HepG2 (cell line): ENCODE results near the gene SP1. TPM values are rescaled to one million over a fixed set of nuclear protein-coding genes. Genes with fewer than 3 reads are reported as not detected.

Experiments
- FOXA1 ChIP-seq, 2 experiments: fragments of 450-650 bp in 1 of 2; sonication (generic) in 1 of 2; formaldehyde crosslinking in 1 of 2; IDR thresholded peaks; 2 replicates each; pipeline versions ENCODE4 v1.4.0 to v1.6.1; 2016 to 2020; ENCODE audit warnings: missing genetic modification reagents in 1 of 2
- GABPA ChIP-seq, 2 experiments: IDR thresholded peaks; 2 replicates each; pipeline ENCODE4 v1.6.1; 2011 to 2016; ENCODE audit warnings: low read depth in 2 of 2, low read length in 1 of 2, missing biosample characterization in 1 of 2, missing genetic modification characterization in 1 of 2
- GTF2F1 ChIP-seq: fragments of 150-350 bp; IDR thresholded peaks from 2 replicates; pipeline ENCODE4 v1.6.1; 2014; ENCODE audit warnings: low read length
- NKX3-1 ChIP-seq: sonication (generic); formaldehyde crosslinking; IDR thresholded peaks from 2 replicates; pipeline ENCODE4 v1.5.0; 2020; ENCODE audit warnings: missing genetic modification reagents
- POGZ ChIP-seq: sonication (generic); formaldehyde crosslinking; IDR thresholded peaks from 2 replicates; pipeline ENCODE4 v1.4.0; 2020; ENCODE audit warnings: mild to moderate bottlenecking, missing genetic modification reagents
- SIN3A ChIP-seq: IDR thresholded peaks from 2 replicates; pipeline ENCODE4 v1.6.1; 2011; ENCODE audit warnings: low read depth, mild to moderate bottlenecking, control low read depth, low read length, borderline replicate concordance
- SP2 ChIP-seq: sonication (generic); formaldehyde crosslinking; IDR thresholded peaks from 2 replicates; pipeline ENCODE4 v1.5.1; 2020; ENCODE audit warnings: mild to moderate bottlenecking, missing genetic modification reagents
- SP5 ChIP-seq: IDR thresholded peaks from 2 replicates; pipeline ENCODE4 v1.6.1; 2016; ENCODE audit warnings: low read depth, borderline replicate concordance
- TBX3 ChIP-seq: fragments of 450-650 bp; IDR thresholded peaks from 2 replicates; pipeline ENCODE4 v1.6.1; 2017; ENCODE audit warnings: antibody characterized with exemption, mild to moderate bottlenecking, inconsistent platforms, borderline replicate concordance
- THAP11 ChIP-seq: IDR thresholded peaks from 2 replicates; pipeline ENCODE4 v1.6.1; 2016; ENCODE audit warnings: missing biosample characterization, missing genetic modification reagents
- ZFP1 ChIP-seq: IDR thresholded peaks from 2 replicates; pipeline ENCODE4 v1.6.1; 2016
- ZFP82 ChIP-seq: sonication (generic); formaldehyde crosslinking; IDR thresholded peaks from 2 replicates; pipeline ENCODE4 v1.5.1; 2020; ENCODE audit warnings: mild to moderate bottlenecking, missing genetic modification reagents, borderline replicate concordance
- ZNF205 ChIP-seq: IDR thresholded peaks from 2 replicates; pipeline ENCODE4 v1.6.1; 2018; ENCODE audit warnings: missing biosample characterization, missing genetic modification reagents
- ZNF232 ChIP-seq: sonication (generic); formaldehyde crosslinking; IDR thresholded peaks from 2 replicates; pipeline ENCODE4 v1.4.0; 2020; ENCODE audit warnings: missing genetic modification reagents, borderline replicate concordance
- ZNF24 ChIP-seq: fragments of 450-650 bp; IDR thresholded peaks from 2 replicates; pipeline ENCODE4 v1.6.1; 2017; ENCODE audit warnings: antibody characterized with exemption, mild to moderate bottlenecking
- ZNF749 ChIP-seq: sonication (generic); formaldehyde crosslinking; IDR thresholded peaks from 2 replicates; pipeline ENCODE4 v1.8.0; 2022; ENCODE audit warnings: mild to moderate bottlenecking, missing genetic modification reagents, moderate library complexity, borderline replicate concordance
- ZSCAN25 ChIP-seq: sonication (generic); formaldehyde crosslinking; IDR thresholded peaks from 2 replicates; pipeline ENCODE4 v1.8.0; 2022; ENCODE audit warnings: mild to moderate bottlenecking, missing genetic modification reagents
- polyA plus RNA-seq, 8 experiments: library from polyadenylated mRNA; depleted of rRNA in 3 of 8; stranded (reverse) in 7 of 8; unstranded in 1 of 8; fragments of >200 nt; fragmentation: Illumina TruSeq in 4 of 8; extraction: Trizol in 4 of 8; gene quantifications; 2 replicates each; pipeline versions ENCODE4 v1.2.1 to v1.2.3, GENCODE V29; 2011 to 2016; ENCODE audit warnings: low read depth in 4 of 8, missing spikeins in 1 of 8, mixed read lengths in 1 of 8; ENCODE audit not compliant: insufficient read depth in 1 of 8
- total RNA-seq, 5 experiments: library from RNA; depleted of rRNA; stranded (reverse); fragments of >200 nt; fragmentation: Illumina TruSeq; extraction: Trizol; gene quantifications; 2 replicates each; pipeline ENCODE4 v1.2.3, GENCODE V29; 2016; ENCODE audit warnings: low read depth in 1 of 5
- TF ChIP-seq, protein P1 (sequence below): sonication (generic); formaldehyde crosslinking; IDR thresholded peaks from 2 replicates; pipeline ENCODE4 v1.5.0; 2020; ENCODE audit warnings: missing genetic modification reagents
- TF ChIP-seq, protein P2 (sequence below), 2 experiments: sonication (generic) in 1 of 2; formaldehyde crosslinking in 1 of 2; IDR thresholded peaks; 2 replicates each; pipeline versions ENCODE4 v1.4.0 to v1.6.1; 2018 to 2020; ENCODE audit warnings: missing genetic modification reagents in 2 of 2, borderline replicate concordance in 1 of 2, low read depth in 1 of 2, mild to moderate bottlenecking in 1 of 2, missing biosample characterization in 1 of 2
- TF ChIP-seq, protein P3 (sequence below): sonication (generic); formaldehyde crosslinking; IDR thresholded peaks from 2 replicates; pipeline ENCODE4 v1.5.0; 2020; ENCODE audit warnings: missing genetic modification reagents
- TF ChIP-seq, protein P4 (sequence below): sonication (generic); formaldehyde crosslinking; IDR thresholded peaks from 2 replicates; pipeline ENCODE4 v1.4.0; 2020; ENCODE audit warnings: missing genetic modification reagents
- TF ChIP-seq, protein P5 (sequence below): sonication (generic); formaldehyde crosslinking; IDR thresholded peaks from 2 replicates; pipeline ENCODE4 v1.8.0; 2022; ENCODE audit warnings: missing genetic modification reagents, mild to moderate bottlenecking, inconsistent platforms, borderline replicate concordance
- TF ChIP-seq, protein P6 (sequence below): IDR thresholded peaks from 2 replicates; pipeline ENCODE4 v1.6.1; 2016

The SP1 gene
- total and polyA plus RNA-seq, 2 of the 13 experiments (the other 11 are each of a cell fraction or from before 2014, with no cell fraction given), result 26.5 to 27.5 TPM

DNA sequence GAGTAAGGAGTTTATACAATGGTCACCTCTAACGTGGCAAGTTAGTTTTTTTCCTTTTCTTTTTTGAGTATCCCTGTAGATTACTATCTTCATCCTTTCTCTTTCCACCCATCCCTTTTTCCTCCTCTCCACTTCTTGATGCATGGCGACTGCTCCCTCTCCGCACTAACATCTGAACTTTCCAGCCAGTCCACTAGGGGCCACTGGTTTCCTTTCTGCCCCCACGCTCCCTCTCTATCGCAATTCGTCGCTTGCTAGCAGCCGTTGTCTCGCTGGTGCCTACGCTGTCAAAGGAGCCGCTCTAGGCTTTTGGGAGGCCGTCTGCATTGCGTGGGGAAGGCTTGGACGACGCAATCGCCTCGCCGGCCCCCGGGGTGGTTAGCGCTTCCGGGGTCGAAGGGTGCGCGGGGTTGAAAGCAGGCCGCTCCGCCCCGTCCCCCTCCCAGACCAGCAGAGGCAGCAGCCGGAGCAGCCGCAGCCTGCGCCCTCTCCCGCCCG is 71.7 kb downstream of the SP1 start, which contains the start of gene PCBP2 (continued):
- TF ChIP-seq GABPA (IDR thresholded peaks at IDR 0.05; ENCODE audit: low read depth, low read length) (peak; percentile 88), GABPA (CRISPR knock-in tag; IDR thresholded peaks at IDR 0.05; ENCODE audit: low read depth) (peak; percentile 94), ZSCAN25 (CRISPR knock-in tag) (no peak), SIN3A (peak; percentile 49; the same call in 1 of the 2 replicates), ZNF24 (0 out of 2 replicates have a peak, but pooled peaks have one; percentile 56), ZFP82 (CRISPR knock-in tag) (no peak), GTF2F1 (0 out of 2 replicates have a peak, but pooled peaks have one; percentile 22), ZNF232 (CRISPR knock-in tag) (no peak), ZNF749 (peak; percentile 63; the same call in 1 of the 2 replicates), NKX3-1 (CRISPR knock-in tag) (0 out of 2 replicates have a peak, but pooled peaks have one; percentile 17), ZFP1 (CRISPR knock-in tag) (peak; percentile 51; the same call in 1 of the 2 replicates), POGZ (CRISPR knock-in tag) (peak; percentile 88), FOXA1 (IDR thresholded peaks at IDR 0.05) (no peak), FOXA1 (CRISPR knock-in tag; IDR thresholded peaks at IDR 0.05) (peak; percentile 47; the same call in 1 of the 2 replicates), TBX3 (no peak), THAP11 (CRISPR knock-in tag) (peak; percentile 94), ZNF205 (CRISPR knock-in tag) (peak; percentile 71), SP5 (CRISPR knock-in tag) (peak; percentile 83), SP2 (CRISPR knock-in tag) (peak; percentile 77)
- TF ChIP-seq, protein P1, sequence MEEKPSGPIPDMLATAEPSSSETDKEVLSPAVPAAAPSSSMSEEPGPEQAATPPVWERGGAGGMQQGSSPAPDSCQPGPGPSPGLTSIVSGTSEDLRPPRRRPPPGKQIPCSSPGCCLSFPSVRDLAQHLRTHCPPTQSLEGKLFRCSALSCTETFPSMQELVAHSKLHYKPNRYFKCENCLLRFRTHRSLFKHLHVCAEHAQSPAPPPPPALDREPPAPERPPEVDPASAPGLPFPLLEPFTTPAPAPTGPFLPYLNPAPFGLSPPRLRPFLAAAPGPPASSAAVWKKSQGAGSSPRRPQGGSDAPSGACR (CRISPR knock-in tag), result peak; percentile 88
- TF ChIP-seq, protein P2, sequence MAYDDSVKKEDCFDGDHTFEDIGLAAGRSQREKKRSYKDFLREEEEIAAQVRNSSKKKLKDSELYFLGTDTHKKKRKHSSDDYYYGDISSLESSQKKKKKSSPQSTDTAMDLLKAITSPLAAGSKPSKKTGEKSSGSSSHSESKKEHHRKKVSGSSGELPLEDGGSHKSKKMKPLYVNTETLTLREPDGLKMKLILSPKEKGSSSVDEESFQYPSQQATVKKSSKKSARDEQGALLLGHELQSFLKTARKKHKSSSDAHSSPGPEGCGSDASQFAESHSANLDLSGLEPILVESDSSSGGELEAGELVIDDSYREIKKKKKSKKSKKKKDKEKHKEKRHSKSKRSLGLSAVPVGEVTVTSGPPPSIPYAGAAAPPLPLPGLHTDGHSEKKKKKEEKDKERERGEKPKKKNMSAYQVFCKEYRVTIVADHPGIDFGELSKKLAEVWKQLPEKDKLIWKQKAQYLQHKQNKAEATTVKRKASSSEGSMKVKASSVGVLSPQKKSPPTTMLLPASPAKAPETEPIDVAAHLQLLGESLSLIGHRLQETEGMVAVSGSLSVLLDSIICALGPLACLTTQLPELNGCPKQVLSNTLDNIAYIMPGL (CRISPR knock-in tag; IDR thresholded peaks at IDR 0.05; ENCODE audit: borderline replicate concordance in 1 of 2, low read depth in 1 of 2), result peak; percentile 28 to 82; a peak in 2 of 4 replicates
- TF ChIP-seq, protein P3, sequence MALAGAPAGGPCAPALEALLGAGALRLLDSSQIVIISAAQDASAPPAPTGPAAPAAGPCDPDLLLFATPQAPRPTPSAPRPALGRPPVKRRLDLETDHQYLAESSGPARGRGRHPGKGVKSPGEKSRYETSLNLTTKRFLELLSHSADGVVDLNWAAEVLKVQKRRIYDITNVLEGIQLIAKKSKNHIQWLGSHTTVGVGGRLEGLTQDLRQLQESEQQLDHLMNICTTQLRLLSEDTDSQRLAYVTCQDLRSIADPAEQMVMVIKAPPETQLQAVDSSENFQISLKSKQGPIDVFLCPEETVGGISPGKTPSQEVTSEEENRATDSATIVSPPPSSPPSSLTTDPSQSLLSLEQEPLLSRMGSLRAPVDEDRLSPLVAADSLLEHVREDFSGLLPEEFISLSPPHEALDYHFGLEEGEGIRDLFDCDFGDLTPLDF (CRISPR knock-in tag), result 0 out of 2 replicates have a peak, but pooled peaks have one; percentile 18
- TF ChIP-seq, protein P4, sequence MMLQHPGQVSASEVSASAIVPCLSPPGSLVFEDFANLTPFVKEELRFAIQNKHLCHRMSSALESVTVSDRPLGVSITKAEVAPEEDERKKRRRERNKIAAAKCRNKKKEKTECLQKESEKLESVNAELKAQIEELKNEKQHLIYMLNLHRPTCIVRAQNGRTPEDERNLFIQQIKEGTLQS (CRISPR knock-in tag), result peak; percentile 76
- TF ChIP-seq, protein P5, sequence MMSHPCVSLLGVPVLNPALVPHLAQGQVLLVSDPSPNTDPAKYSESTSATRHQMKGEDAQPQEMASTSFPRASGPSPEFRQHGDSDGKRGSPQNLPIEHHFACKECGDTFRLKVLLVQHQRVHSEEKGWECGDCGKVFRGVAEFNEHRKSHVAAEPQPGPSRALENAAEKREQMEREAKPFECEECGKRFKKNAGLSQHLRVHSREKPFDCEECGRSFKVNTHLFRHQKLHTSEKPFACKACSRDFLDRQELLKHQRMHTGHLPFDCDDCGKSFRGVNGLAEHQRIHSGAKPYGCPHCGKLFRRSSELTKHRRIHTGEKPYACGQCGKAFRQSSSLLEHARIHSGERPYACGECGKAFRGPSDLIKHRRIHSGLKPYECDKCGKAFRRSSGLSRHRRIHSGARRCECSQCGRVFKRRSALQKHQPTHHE (CRISPR knock-in tag), result peak; percentile 86
- TF ChIP-seq, protein P6, sequence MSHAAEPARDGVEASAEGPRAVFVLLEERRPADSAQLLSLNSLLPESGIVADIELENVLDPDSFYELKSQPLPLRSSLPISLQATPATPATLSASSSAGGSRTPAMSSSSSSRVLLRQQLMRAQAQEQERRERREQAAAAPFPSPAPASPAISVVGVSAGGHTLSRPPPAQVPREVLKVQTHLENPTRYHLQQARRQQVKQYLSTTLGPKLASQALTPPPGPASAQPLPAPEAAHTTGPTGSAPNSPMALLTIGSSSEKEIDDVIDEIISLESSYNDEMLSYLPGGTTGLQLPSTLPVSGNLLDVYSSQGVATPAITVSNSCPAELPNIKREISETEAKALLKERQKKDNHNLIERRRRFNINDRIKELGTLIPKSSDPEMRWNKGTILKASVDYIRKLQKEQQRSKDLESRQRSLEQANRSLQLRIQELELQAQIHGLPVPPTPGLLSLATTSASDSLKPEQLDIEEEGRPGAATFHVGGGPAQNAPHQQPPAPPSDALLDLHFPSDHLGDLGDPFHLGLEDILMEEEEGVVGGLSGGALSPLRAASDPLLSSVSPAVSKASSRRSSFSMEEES (CRISPR knock-in tag), result 0 out of 2 replicates have a peak, but pooled peaks have one; percentile 33
